Neural cell (in vitro differentiated cells): ENCODE measurements around the gene RANBP1. TPM values are rescaled to one million over a fixed set of nuclear protein-coding genes. Genes with fewer than 3 reads are reported as not detected.

Experiments used
- H2AFZ ChIP-seq: fragments of 200-600, 300-800 bp; sonication (generic), shearing (Covaris generic); 2 replicates; pipeline ENCODE4 v1.6.0; 2014; ENCODE audit warnings: low read depth, mild to moderate bottlenecking, antibody characterized with exemption, low read length, moderate library complexity
- H3F3A ChIP-seq: fragments of 200-600 bp; shearing (Covaris generic); 2 replicates; pipeline ENCODE4 v1.6.1; 2016; ENCODE audit warnings: mild to moderate bottlenecking, moderate library complexity, mixed read lengths, antibody characterized with exemption, low read length; ENCODE audit not compliant: insufficient read depth, poor library complexity, severe bottlenecking
- H3K27ac ChIP-seq: fragments of 200-600, 300-800 bp; sonication (generic), shearing (Covaris generic); 2 replicates; pipeline ENCODE4 v1.5.1; 2014; ENCODE audit warnings: mild to moderate bottlenecking, low read length, moderate library complexity
- H3K27me3 ChIP-seq: fragments of 300-800, 200-600 bp; sonication (generic), shearing (Covaris generic); 2 replicates; pipeline ENCODE4 v1.6.0; 2014; ENCODE audit warnings: mild to moderate bottlenecking, low read depth, low read length, moderate library complexity; ENCODE audit not compliant: insufficient read depth
- H3K36me3 ChIP-seq: fragments of 300-800, 200-600 bp; sonication (generic), shearing (Covaris generic); 2 replicates; pipeline ENCODE4 v1.5.1; 2014; ENCODE audit warnings: mild to moderate bottlenecking, antibody characterized with exemption, low read length, moderate library complexity; ENCODE audit not compliant: insufficient read depth
- H3K4me2 ChIP-seq: fragments of 300-800, 200-600 bp; sonication (generic), shearing (Covaris generic); 2 replicates; pipeline ENCODE4 v1.6.0; 2014; ENCODE audit warnings: mild to moderate bottlenecking, low read length
- H3K4me3 ChIP-seq: fragments of 300-800, 200-600 bp; sonication (generic), shearing (Covaris generic); 2 replicates; pipeline ENCODE4 v1.5.1; 2014; ENCODE audit warnings: mild to moderate bottlenecking, low read length, moderate library complexity
- H3K79me2 ChIP-seq: fragments of 200-600 bp; shearing (Covaris generic); replicated peaks from 2 replicates; pipeline ENCODE4 v1.6.0; 2014; ENCODE audit warnings: mild to moderate bottlenecking, low read length, moderate library complexity; ENCODE audit not compliant: insufficient read depth
- H3K9ac ChIP-seq: fragments of 300-800, 200-600 bp; sonication (generic), shearing (Covaris generic); 2 replicates; pipeline ENCODE4 v1.6.1; 2016; ENCODE audit warnings: mild to moderate bottlenecking, low read length, mixed read lengths
- H3K9me2 ChIP-seq: fragments of 200-600 bp; shearing (Covaris generic); 2 replicates; pipeline ENCODE4 v1.6.1; 2016; ENCODE audit warnings: mild to moderate bottlenecking, low read length, mixed read lengths; ENCODE audit not compliant: insufficient read depth
- H3K9me3 ChIP-seq: fragments of 200-600, 300-800 bp; sonication (generic), shearing (Covaris generic); 2 replicates; pipeline ENCODE4 v1.6.1; 2016; ENCODE audit warnings: mild to moderate bottlenecking, mixed run types, low read length, moderate library complexity, mixed read lengths
- H4K20me1 ChIP-seq: fragments of 200-600 bp; shearing (Covaris generic); 2 replicates; pipeline ENCODE4 v1.6.1; 2016; ENCODE audit warnings: mild to moderate bottlenecking, mixed run types; ENCODE audit not compliant: insufficient read depth
- CTCF ChIP-seq: fragments of 450-650 bp; IDR thresholded peaks from 2 replicates; pipeline ENCODE4 v1.5.1; 2014; ENCODE audit warnings: antibody characterized with exemption, mild to moderate bottlenecking, moderate library complexity; ENCODE audit not compliant: poor library complexity, severe bottlenecking
- EP300 ChIP-seq: fragments of 450-650 bp; conservative IDR thresholded peaks from 2 replicates; pipeline ENCODE4 v1.6.1; 2014; ENCODE audit warnings: antibody characterized with exemption, mild to moderate bottlenecking, moderate library complexity; ENCODE audit not compliant: poor library complexity, severe bottlenecking
- EZH2 ChIP-seq: fragments of 200-600, 300-800 bp; shearing (Covaris generic), sonication (generic); IDR thresholded peaks from 2 replicates; pipeline ENCODE4 v1.6.1; 2014; ENCODE audit warnings: antibody characterized with exemption, low read length, borderline replicate concordance, mild to moderate bottlenecking; ENCODE audit not compliant: insufficient read depth, poor library complexity, severe bottlenecking
- MXI1 ChIP-seq: fragments of 450-650 bp; conservative IDR thresholded peaks from 2 replicates; pipeline ENCODE4 v1.6.1; 2014; ENCODE audit warnings: antibody characterized with exemption, mild to moderate bottlenecking; ENCODE audit not compliant: poor library complexity, severe bottlenecking
- POLR2AphosphoS5 ChIP-seq: IDR thresholded peaks from 2 replicates; pipeline ENCODE4 v1.6.1; 2012
- RAD21 ChIP-seq: fragments of 450-650 bp; conservative IDR thresholded peaks from 2 replicates; pipeline ENCODE4 v1.6.1; 2014; ENCODE audit warnings: antibody characterized with exemption, mild to moderate bottlenecking, moderate library complexity
- REST ChIP-seq: IDR thresholded peaks from 2 replicates; pipeline ENCODE4 v1.6.1; 2012; ENCODE audit warnings: borderline replicate concordance
- SMC3 ChIP-seq: fragments of 450-650 bp; conservative IDR thresholded peaks from 2 replicates; pipeline ENCODE4 v1.6.1; 2014; ENCODE audit warnings: antibody characterized with exemption, mild to moderate bottlenecking, moderate library complexity; ENCODE audit not compliant: poor library complexity
- TAF1 ChIP-seq: IDR thresholded peaks from 2 replicates; pipeline ENCODE4 v1.6.1; 2012; ENCODE audit warnings: low read depth
- polyA plus RNA-seq: library from polyadenylated mRNA; depleted of rRNA; stranded (reverse); fragments of >200 nt; gene quantifications from 2 replicates; pipeline ENCODE4 v1.2.3, GENCODE V29; 2014

RANBP1 gene
- polyA plus RNA-seq, 1 donor from 2014 or later: 360 TPM

GRCh38 chr22:20106205-20106848 lies 9.6 kb upstream of the RANBP1 start:
- Histone ChIP-seq H3K4me2 (no peak overlapping the region), H3K9me2 (no peaks in the 10 kb centered on the region), H3K36me3 (peaks cover 13% of the 10 kb centered on the region), H3K4me3 (no peak overlapping the region), H3K79me2 (peaks cover 5% of the 10 kb centered on the region), H3K27ac (no peak overlapping the region), H3K9ac (no peak overlapping the region), H3F3A (no peaks in the 10 kb centered on the region), H3K27me3 (no peaks in the 10 kb centered on the region), H4K20me1 (peaks cover 6% of the 10 kb centered on the region), H2AFZ (no peak overlapping the region), H3K9me3 (no peaks in the 10 kb centered on the region)
- no peak for TF ChIP-seq POLR2AphosphoS5
- TF ChIP-seq CTCF: no peak
- no peak for TF ChIP-seq MXI1
- no peak for TF ChIP-seq RAD21
- TF ChIP-seq EZH2: no peak
- no peak for TF ChIP-seq REST

GRCh38 chr22:20106849-20107237 lies 9.1 kb upstream of the RANBP1 start:
- H3K79me2 ChIP-seq: peaks cover 5% of the 10 kb centered on the region
- no peaks in the 10 kb centered on the region for H3K9me3 ChIP-seq
- no peaks in the 10 kb centered on the region for H3K27me3 ChIP-seq
- H3K9ac ChIP-seq: no peak overlapping the region
- no peak overlapping the region for H3K27ac ChIP-seq
- no peak overlapping the region for H3K4me3 ChIP-seq
- no peaks in the 10 kb centered on the region for H3K9me2 ChIP-seq
- peaks cover 13% of the 10 kb centered on the region for H3K36me3 ChIP-seq
- TF ChIP-seq REST (no peak), MXI1 (no peak), EZH2 (no peak), TAF1 (no peak), CTCF (no peak), POLR2AphosphoS5 (no peak), RAD21 (no peak), SMC3 (no peak), EP300 (no peak)
- H3K4me2 ChIP-seq: no peak overlapping the region
- H4K20me1 ChIP-seq: peaks cover 6% of the 10 kb centered on the region
- H3F3A ChIP-seq: no peaks in the 10 kb centered on the region
- H2AFZ ChIP-seq: no peak overlapping the region
